GM21786 (cell line): ENCODE results near the gene ABHD2.
"Not testable (repeated sequence)": the region's sequence is repeated elsewhere in the genome, so short reads cannot be mapped to it uniquely, and the experiment has no call there.

ENCODE experiments used
- ATAC-seq: cut with Tn5 transposase; IDR thresholded peaks from one replicate; pipeline ENCODE4 v1.9.1; 2021; ENCODE audit not compliant: unreplicated experiment

ABHD2 gene

GRCh38 chr15:89087830-89088604 lies at the start of gene ABHD2:
ABHD2 (plus strand) TSS chr15:89088456; CDS start chr15:89116328, 27,872 bp downstream.
- ATAC-seq: peak; percentile 95

GRCh38 chr15:89039142-89039541 lies 49.1 kb upstream of the ABHD2 start:
- no peak for ATAC-seq

GRCh38 chr15:89041507-89041906 lies 46.7 kb upstream of the ABHD2 start:
- no peak for ATAC-seq

- ATAC-seq: no peak
Measured at GRCh38 chr15:89042387-89042786, 45.9 kb upstream of the ABHD2 start.

GRCh38 chr15:89043031-89044002 lies 44.9 kb upstream of the ABHD2 start:
- ATAC-seq: no peak

- not testable (repeated sequence) for ATAC-seq
Measured at GRCh38 chr15:89049016-89049666, 39.1 kb upstream of the ABHD2 start.

GRCh38 chr15:89051875-89052274 lies 36.4 kb upstream of the ABHD2 start:
- ATAC-seq: no peak

- no peak for ATAC-seq
Measured at GRCh38 chr15:89052474-89052873, 35.8 kb upstream of the ABHD2 start.

GRCh38 chr15:89054873-89055272 lies 33.4 kb upstream of the ABHD2 start:
- ATAC-seq: no peak

GRCh38 chr15:89057506-89058133 lies 30.6 kb upstream of the ABHD2 start:
- ATAC-seq: no peak

GRCh38 chr15:89058376-89058775 lies 29.9 kb upstream of the ABHD2 start:
- no peak for ATAC-seq

- ATAC-seq: no peak
Measured at GRCh38 chr15:89058876-89059405, 29.3 kb upstream of the ABHD2 start.

GRCh38 chr15:89066280-89066679 lies 22.0 kb upstream of the ABHD2 start:
- no peak for ATAC-seq

- ATAC-seq: peak; percentile 48
Measured at GRCh38 chr15:89067751-89068150, 20.5 kb upstream of the ABHD2 start.

GRCh38 chr15:89068325-89068784 lies 19.9 kb upstream of the ABHD2 start:
- peak; percentile 92 for ATAC-seq

GRCh38 chr15:89070197-89071124 lies 17.8 kb upstream of the ABHD2 start:
- ATAC-seq: no peak

GRCh38 chr15:89071471-89071870 lies 16.8 kb upstream of the ABHD2 start:
- no peak for ATAC-seq

GRCh38 chr15:89072277-89072869 lies 15.9 kb upstream of the ABHD2 start:
- ATAC-seq: no peak

GRCh38 chr15:89074402-89075012 lies 13.7 kb upstream of the ABHD2 start:
- no peak for ATAC-seq
